Muscle of leg (tissue), 11 donors: ENCODE results near the gene GDF11. TPM values are rescaled to one million over a fixed set of nuclear protein-coding genes. Genes with fewer than 3 reads are reported as not detected.
A peak's percentile ranks its signal among the peaks of the same experiment; 100 is the strongest.
"Not testable (repeated sequence)": the region's sequence is repeated elsewhere in the genome, so short reads cannot be mapped to it uniquely, and the experiment has no call there.

ENCODE experiments used
- DNase-seq: peaks from one replicate; pipeline ENCODE4 v3.0.0; 2013
- H3K27ac ChIP-seq: one replicate; pipeline ENCODE4 v1.5.1; 2013; ENCODE audit warnings: mild to moderate bottlenecking, low read length, control low read depth
- H3K27me3 ChIP-seq: one replicate; pipeline ENCODE4 v1.6.1; 2013; ENCODE audit warnings: low read length; ENCODE audit not compliant: control insufficient read depth, insufficient read depth
- H3K36me3 ChIP-seq: one replicate; pipeline ENCODE4 v1.6.1; 2013; ENCODE audit warnings: low read length; ENCODE audit not compliant: control insufficient read depth, insufficient read depth
- H3K4me1 ChIP-seq: one replicate; pipeline ENCODE4 v1.6.1; 2013; ENCODE audit warnings: low read length; ENCODE audit not compliant: control insufficient read depth, insufficient read depth
- H3K4me3 ChIP-seq: one replicate; pipeline ENCODE4 v1.5.1; 2013; ENCODE audit warnings: low read length, control low read depth
- H3K9me3 ChIP-seq: replicated peaks from 2 replicates; pipeline ENCODE4 v1.6.1; 2013; ENCODE audit warnings: low read depth, low read length; ENCODE audit not compliant: control insufficient read depth
- WGBS: methylation state at CpG from one replicate; pipeline ENCODE4 v1.1.5; 2013; ENCODE audit warnings: missing lambda C conversion rate; ENCODE audit not compliant: insufficient coverage; 5-methylcytosine and 5-hydroxymethylcytosine counted together
- polyA plus RNA-seq, 8 donors: library from polyadenylated mRNA; unstranded; fragments of 120-200 nt; gene quantifications; one replicate each; pipeline versions ENCODE4 v1.2.1 to v1.2.3, GENCODE V29; 2013; ENCODE audit warnings: inconsistent platforms in 1 of 8, low replicate concordance in 1 of 8; ENCODE audit not compliant: insufficient read length in 8 of 8, insufficient read depth in 1 of 8
- total RNA-seq: library from RNA; stranded (reverse); fragments of 120-200 nt; gene quantifications from one replicate; pipeline ENCODE4 v1.2.4, GENCODE V29; 2013

The GDF11 gene
- total and polyA plus RNA-seq, 9 donors, result 4.5 to 12.4 (median 10.7) TPM

DNA sequence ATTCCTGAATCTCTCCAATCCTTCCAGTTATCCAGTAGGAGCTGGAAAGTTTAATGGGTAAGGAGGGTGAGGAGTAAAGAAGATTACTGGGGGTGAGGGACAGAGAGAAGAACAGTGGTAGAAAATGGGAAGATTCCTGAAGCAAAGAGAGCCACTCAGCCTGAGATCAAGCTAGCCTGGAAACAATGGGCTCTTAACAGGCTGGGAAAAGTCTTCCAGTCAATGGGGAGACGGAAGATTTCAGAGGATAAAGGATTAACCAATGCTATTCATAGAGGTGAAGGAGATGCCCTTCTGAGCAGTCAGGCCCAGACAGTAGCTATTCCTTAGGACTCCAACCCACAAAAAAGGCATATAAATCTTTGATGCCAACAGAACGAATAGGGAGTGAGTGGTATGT is 14.8 kb downstream of the GDF11 start:
- Histone ChIP-seq H3K36me3 (peaks cover 80% of the 10 kb centered on the region), H3K4me1 (no peaks in the 10 kb centered on the region), H3K27ac (no peak overlapping the region), H3K4me3 (no peak overlapping the region), H3K9me3 (no peaks in the 10 kb centered on the region), H3K27me3 (no peaks in the 10 kb centered on the region)
- WGBS, result no CpG with 5 or more reads among the region's 2 CpGs
- no peak for DNase-seq

DNA sequence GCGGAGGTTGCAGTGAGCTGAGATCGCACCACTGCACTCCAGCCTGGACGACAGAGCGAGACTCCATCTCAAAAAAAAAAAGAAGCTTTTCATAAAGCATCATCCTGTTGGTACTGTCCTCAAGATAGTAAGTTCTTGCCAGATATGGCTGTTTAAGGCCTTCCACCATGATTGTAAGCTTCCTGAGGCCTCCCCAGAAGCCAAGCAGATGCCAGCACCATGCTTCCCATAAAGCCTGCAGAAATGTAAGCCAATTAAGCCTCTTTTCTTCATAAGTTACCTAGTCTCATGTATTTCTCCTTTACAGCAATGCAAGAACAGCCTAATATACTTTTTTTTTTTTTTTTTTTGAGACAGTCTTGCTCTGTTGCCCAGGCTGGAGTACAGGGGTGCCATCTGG is 15.7 kb downstream of the GDF11 start:
- H3K36me3 ChIP-seq, result peaks cover 79% of the 10 kb centered on the region
- not testable (repeated sequence) for DNase-seq, H3K9me3 ChIP-seq, H3K27ac ChIP-seq, H3K27me3 ChIP-seq, H3K4me1 ChIP-seq, H3K4me3 ChIP-seq
- WGBS, result 100% methylated on average over 1 of the region's 4 CpGs

DNA sequence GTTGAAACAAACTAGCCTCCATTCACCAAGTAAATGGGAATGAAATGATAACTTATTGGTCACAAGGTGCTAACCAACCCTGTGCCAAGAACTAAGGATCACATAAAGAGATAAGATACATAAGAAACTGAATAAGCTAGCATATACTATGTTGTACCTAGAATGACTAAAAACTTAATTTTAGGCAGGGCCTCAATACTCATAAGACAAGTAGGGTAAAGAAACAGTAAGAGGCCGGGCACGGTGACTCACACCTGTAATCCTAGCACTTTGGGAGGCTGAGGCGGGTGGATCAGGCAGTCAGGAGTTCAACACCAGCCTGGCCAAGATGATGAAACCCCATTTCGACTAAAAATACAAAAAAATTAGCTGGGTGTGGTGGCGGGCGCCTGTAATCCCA is 17.7 kb downstream of the GDF11 start:
- Histone ChIP-seq H3K4me1 (no peaks in the 10 kb centered on the region), H3K27me3 (no peaks in the 10 kb centered on the region), H3K27ac (no peak overlapping the region), H3K4me3 (no peak overlapping the region), H3K9me3 (no peaks in the 10 kb centered on the region), H3K36me3 (peaks cover 65% of the 10 kb centered on the region)
- 89% methylated on average over 3 of the region's 6 CpGs for WGBS
- no peak for DNase-seq

DNA sequence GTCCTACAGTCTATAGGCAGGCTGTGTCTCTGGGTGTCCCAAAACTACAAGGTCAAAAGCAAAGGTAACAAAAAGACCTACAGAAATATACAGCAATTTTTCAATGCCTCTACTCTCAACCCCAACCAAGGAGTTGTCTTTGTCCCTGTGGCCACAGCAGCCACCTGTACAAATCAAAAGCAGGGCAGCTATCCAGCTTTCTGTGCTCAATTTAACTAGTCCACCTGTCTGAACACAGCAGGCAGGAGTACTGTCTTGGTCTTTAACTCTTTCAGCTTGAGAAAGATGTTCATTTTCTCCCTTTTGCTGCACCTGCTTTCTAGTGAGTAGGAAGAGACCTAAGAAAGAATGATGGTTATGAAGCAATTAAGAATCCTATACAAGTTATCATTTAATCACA is 19.7 kb downstream of the GDF11 start:
- Histone ChIP-seq H3K4me3 (no peak overlapping the region), H3K36me3 (peaks cover 53% of the 10 kb centered on the region), H3K4me1 (no peaks in the 10 kb centered on the region), H3K27ac (no peak overlapping the region), H3K9me3 (no peaks in the 10 kb centered on the region), H3K27me3 (no peaks in the 10 kb centered on the region)
- DNase-seq, result no peak

DNA sequence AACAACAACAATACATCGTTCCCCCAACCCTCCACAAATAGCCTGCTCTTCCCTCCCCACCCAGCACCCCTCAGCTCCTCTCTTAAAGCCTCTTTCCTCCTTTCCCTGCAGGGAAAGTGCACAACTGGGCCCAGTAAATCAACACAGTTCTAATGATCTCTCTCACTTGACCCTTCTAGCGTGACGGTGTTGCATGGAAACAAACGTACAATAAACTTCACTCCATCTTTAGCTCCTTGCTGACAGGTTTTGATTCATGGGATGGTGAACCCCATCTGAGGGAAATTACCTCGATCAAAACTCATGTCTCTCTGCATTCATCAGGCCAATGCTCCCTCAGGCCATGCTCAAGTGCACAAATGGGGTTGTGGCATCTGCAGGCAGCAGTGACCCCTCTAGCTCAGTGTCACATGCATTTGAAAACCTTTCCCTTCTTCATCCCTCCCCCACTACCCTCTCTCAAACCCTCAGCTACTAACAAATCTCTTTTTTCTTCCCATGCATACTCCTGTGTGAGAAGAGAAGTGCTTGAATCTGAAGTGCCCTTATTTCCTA is 22.9 kb downstream of the GDF11 start:
- Histone ChIP-seq H3K4me1 (no peaks in the 10 kb centered on the region), H3K27ac (no peak overlapping the region), H3K27me3 (no peaks in the 10 kb centered on the region), H3K9me3 (no peaks in the 10 kb centered on the region), H3K36me3 (peaks cover 26% of the 10 kb centered on the region), H3K4me3 (no peak overlapping the region)
- WGBS, result 34% methylated on average over 2 of the region's 5 CpGs
- no peak for DNase-seq

DNA sequence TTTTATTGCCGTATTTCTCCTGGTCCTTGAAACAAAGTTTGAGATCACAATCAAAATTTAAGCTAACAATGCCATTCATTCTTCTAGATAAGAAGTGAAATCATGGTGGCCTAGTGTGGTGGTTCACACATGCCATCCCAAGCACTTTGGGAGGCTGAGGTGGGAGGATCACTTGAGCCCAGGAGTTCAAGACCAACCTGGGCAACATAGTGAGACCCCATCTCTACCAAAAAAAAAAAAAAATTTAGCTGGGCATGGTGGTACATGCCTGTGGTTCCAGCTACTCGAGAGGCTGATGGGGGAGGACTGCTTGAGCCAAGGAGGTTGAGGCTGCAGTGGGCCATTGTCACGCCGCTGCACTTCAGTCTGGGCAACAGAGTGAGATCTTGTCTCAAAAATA is 24.2 kb downstream of the GDF11 start:
- peaks cover 26% of the 10 kb centered on the region for H3K36me3 ChIP-seq
- DNase-seq, result no peak

DNA sequence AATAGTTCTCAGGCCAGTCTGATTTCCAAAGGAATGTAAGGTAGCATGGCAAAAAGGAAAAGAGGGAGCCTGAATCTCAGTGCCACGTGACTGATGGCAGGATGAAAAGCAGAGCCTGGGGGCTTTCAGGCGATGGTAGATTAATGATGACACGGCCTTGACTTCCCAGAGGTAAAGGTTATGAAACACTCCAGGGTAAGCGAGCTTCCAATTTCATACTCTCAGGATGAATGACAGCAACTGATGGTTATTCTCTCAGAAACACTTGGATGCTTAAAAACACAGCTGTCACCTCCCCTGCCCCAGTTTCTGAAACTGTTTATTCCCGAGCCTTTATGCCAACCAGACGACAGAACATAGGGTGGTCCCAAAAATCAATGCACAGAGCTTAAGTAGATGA is 28.8 kb downstream of the GDF11 start:
- no peaks in the 10 kb centered on the region for H3K9me3 ChIP-seq
- 36% methylated on average over 3 of the region's 6 CpGs for WGBS
- peak overlapping the region; percentile 59 for H3K27ac ChIP-seq
- H3K36me3 ChIP-seq, result peaks cover 29% of the 10 kb centered on the region
- no peak overlapping the region for H3K4me3 ChIP-seq
- H3K4me1 ChIP-seq, result peaks cover 7% of the 10 kb centered on the region
- no peaks in the 10 kb centered on the region for H3K27me3 ChIP-seq
- peak; percentile 61 for DNase-seq

More for the DNA sequence above, 24.2 kb downstream of the GDF11 start:
- Histone ChIP-seq H3K27ac (no peak overlapping the region), H3K4me3 (no peak overlapping the region), H3K27me3 (no peaks in the 10 kb centered on the region), H3K4me1 (peaks cover 5% of the 10 kb centered on the region), H3K9me3 (no peaks in the 10 kb centered on the region)
- 100% methylated on average over 1 of the region's 4 CpGs for WGBS

DNA sequence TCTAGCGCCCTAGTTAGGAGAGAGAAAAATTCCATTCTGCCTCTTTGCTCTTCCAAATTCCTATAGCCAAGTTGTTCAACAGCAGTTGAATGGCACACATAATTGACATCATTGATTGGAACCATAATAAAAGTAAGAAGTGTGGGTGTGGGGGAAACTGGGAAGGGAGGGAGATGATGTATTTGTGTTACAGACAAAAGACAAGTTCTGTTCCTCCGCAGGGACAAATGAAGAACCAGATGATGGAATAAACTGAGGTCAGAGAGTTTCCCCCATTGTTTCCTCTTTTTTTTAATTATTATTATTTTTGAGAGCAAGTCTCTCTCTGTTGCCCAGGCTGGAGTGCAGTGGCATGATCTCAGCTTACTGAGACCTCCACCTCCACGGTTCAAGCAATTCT is 34.9 kb downstream of the GDF11 start:
- WGBS, result no CpG with 5 or more reads among the region's 3 CpGs

DNA sequence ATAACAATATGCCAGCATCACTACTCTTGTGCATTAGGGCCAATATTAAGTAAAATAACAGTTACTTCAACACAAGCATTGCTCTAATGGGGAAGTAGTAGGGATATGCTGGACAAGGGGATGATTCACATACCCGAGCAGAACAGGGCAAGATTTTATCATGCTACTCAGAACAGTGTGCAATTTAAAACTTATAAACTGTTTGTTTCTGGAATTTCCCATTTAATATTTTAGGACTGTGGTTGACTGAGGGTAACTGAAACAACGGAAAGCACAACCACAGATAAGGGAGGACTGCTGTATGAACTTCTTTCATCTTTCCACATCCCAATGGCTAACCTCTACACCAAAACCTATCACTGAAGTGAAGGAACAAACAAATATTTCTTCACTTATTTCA is 37.8 kb downstream of the GDF11 start:
- Histone ChIP-seq H3K4me3 (no peak overlapping the region), H3K9me3 (no peaks in the 10 kb centered on the region), H3K27me3 (no peaks in the 10 kb centered on the region), H3K36me3 (peaks cover 49% of the 10 kb centered on the region), H3K4me1 (no peaks in the 10 kb centered on the region), H3K27ac (no peak overlapping the region)
- no peak for DNase-seq
- WGBS, result no CpG with 5 or more reads among the region's 2 CpGs

More for the DNA sequence above, 34.9 kb downstream of the GDF11 start:
- no peaks in the 10 kb centered on the region for H3K4me1 ChIP-seq
- H3K36me3 ChIP-seq, result peaks cover 39% of the 10 kb centered on the region
- no peak overlapping the region for H3K4me3 ChIP-seq
- no peaks in the 10 kb centered on the region for H3K9me3 ChIP-seq
- H3K27ac ChIP-seq, result no peak overlapping the region
- DNase-seq, result no peak
- no peaks in the 10 kb centered on the region for H3K27me3 ChIP-seq

DNA sequence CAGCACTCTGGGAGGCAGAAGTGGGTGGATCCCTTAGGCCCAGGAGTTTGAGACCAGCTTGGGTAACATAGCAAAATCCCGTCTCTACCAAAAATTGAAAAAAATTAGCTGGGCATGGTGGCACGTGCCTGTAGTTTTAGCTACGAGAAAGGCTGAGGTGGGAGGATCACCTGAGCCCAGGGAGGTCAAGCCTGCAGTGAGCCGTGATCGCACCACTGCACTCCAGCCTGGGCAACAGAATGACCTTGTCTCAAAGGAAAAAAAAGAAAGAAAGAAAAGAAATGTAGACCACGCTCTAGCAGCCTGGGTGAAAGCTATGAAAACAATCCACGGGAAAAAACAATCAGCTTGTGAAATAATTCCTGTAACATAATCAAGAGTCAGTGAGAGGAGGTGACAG is 45.6 kb downstream of the GDF11 start:
- H3K36me3 ChIP-seq, result peaks cover 48% of the 10 kb centered on the region
- H3K27me3 ChIP-seq, result no peaks in the 10 kb centered on the region
- H3K4me3 ChIP-seq, result no peak overlapping the region
- no peak overlapping the region for H3K27ac ChIP-seq
- DNase-seq, result no peak
- H3K9me3 ChIP-seq, result no peaks in the 10 kb centered on the region
- no peaks in the 10 kb centered on the region for H3K4me1 ChIP-seq
- WGBS, result 88% methylated on average over 5 of the region's 7 CpGs

DNA sequence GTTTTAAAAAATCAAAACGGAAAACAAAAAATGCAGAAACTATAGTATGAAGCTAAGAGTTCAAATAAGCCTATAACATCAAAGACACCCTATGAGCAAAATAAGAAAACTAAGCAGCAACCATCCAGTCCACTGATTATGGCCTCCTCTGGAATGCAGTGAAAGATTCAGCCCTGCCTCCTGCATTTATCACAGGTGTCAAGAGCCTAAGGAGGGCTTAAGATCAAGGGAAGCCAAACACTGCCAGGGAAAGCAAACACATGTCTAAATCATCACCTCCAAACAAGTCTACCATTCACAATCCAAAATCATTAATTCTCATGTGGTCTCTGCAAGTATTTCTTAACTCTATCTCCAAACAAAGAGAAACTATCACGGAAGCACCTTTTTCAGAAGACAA is 46.2 kb downstream of the GDF11 start:
- WGBS, result no CpG with 5 or more reads among the region's 2 CpGs
- Histone ChIP-seq H3K36me3 (peaks cover 42% of the 10 kb centered on the region), H3K27me3 (no peaks in the 10 kb centered on the region), H3K9me3 (no peaks in the 10 kb centered on the region), H3K4me1 (no peaks in the 10 kb centered on the region), H3K27ac (no peak overlapping the region), H3K4me3 (no peak overlapping the region)
- DNase-seq, result no peak
